ENCODE data around the gene CALML6. TPM values are rescaled to one million over a fixed set of nuclear protein-coding genes. Genes with fewer than 3 reads are reported as not detected.

The CALML6 gene
- total and polyA plus RNA-seq, 10 donors: 0.34 to 3.0 (median 0.69) TPM; not detected in 2

DNA sequence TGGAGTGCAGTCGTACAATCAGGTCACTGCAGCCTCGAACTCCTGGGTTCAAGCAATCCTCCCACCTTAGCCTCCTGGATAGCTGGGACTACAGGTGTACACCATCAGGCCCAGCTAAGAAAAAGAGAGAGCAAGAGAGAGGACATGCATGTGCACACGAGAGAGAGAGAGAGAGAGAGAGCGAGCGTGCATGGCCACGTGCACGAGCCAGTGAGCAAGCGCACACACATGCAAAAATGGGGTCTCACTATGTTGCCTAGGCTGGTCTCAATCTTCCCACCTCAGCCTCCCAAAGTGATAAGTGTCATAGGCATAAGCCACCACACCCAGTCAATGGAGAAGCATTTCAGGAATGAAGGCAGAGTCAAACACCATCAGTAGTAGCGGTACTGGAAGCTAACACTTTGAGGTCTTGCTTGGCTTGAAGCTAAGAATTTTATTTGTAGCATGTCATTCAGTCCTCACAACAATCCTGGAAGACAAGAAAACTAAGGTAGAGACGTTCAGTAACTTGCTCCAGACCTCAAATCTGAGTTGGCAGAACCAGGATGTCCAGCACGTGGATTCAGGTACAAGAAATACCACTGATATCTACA lies 38.6 kb upstream of the CALML6 start:
- Histone ChIP-seq H3K9me3 (no peaks in the 10 kb centered on the region), H3K27me3 (replicated peaks in 1 of 7) (no peaks in the 10 kb centered on the region), H3K27ac (peak overlapping the region in 2 of 8 donors; percentile 2 to 26), H3K36me3 (peaks cover 0 to 72% (median 21%) of the 10 kb centered on the region in 6 donors), H3K4me1 (peaks cover 49 to 100% (median 93%) of the 10 kb centered on the region in 6 donors), H3K4me3 (no peak overlapping the region)
- 74 to 87% (median 77%) methylated on average over 11 of the region's 11 CpGs for WGBS, 5 donors
- TF ChIP-seq POLR2A (IDR thresholded peaks at IDR 0.05) (no peak), POLR2AphosphoS5 (IDR thresholded peaks at IDR 0.05) (peak in 2 of 3 donors; percentile 27 to 34)
- TF ChIP-seq, protein P1, sequence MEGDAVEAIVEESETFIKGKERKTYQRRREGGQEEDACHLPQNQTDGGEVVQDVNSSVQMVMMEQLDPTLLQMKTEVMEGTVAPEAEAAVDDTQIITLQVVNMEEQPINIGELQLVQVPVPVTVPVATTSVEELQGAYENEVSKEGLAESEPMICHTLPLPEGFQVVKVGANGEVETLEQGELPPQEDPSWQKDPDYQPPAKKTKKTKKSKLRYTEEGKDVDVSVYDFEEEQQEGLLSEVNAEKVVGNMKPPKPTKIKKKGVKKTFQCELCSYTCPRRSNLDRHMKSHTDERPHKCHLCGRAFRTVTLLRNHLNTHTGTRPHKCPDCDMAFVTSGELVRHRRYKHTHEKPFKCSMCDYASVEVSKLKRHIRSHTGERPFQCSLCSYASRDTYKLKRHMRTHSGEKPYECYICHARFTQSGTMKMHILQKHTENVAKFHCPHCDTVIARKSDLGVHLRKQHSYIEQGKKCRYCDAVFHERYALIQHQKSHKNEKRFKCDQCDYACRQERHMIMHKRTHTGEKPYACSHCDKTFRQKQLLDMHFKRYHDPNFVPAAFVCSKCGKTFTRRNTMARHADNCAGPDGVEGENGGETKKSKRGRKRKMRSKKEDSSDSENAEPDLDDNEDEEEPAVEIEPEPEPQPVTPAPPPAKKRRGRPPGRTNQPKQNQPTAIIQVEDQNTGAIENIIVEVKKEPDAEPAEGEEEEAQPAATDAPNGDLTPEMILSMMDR (IDR thresholded peaks at IDR 0.05 in 8 of 11, conservative IDR thresholded peaks at IDR 0.05 in 3 of 11): no peak
- peak; percentile 12 for DNase-seq
- intact Hi-C loops (cut with DNase I; ENCODE audit: low total_unique reads): no loop called here

DNA sequence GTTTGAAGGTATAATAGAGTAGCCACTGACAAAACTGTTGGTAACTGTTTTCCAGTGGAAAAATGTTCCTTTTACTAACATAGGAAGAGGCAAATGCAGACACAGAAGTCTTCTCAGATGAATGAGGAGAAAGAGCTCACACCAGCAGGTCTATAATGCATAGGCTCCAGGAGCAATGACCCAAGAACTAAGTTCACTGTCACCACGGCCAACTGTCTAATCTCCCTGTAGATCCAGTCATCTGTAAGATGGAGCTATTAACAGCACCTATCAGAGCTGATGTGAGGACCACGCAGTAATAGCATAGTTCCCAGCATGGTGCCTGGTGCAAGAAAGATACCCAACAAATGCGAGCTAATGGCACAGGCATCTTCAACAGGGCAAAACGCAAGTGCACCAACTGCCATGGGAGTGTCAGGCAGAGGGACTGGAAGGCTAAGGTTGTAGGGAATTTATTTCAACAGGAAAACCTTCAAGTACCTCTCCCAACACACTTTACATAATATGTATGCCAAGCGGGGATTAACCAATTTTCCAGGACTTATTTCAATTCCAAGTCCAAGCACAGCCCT lies 37.1 kb upstream of the CALML6 start:
- no peak overlapping the region for H3K4me3 ChIP-seq
- no peak overlapping the region for H3K27ac ChIP-seq
- no peaks in the 10 kb centered on the region for H3K9me3 ChIP-seq
- H3K36me3 ChIP-seq: peaks cover 0 to 70% (median 21%) of the 10 kb centered on the region in 6 donors
- intact Hi-C loops (cut with DNase I; ENCODE audit: low total_unique reads): no loop called here
- WGBS, 5 donors: 78 to 88% (median 81%) methylated on average over 5 of the region's 5 CpGs
- H3K27me3 ChIP-seq (replicated peaks in 1 of 7): no peaks in the 10 kb centered on the region
- peak; percentile 19 for DNase-seq
- TF ChIP-seq POLR2AphosphoS5 (IDR thresholded peaks at IDR 0.05) (no peak), POLR2A (IDR thresholded peaks at IDR 0.05) (no peak)
- peaks cover 53 to 100% (median 93%) of the 10 kb centered on the region in 6 donors for H3K4me1 ChIP-seq

DNA sequence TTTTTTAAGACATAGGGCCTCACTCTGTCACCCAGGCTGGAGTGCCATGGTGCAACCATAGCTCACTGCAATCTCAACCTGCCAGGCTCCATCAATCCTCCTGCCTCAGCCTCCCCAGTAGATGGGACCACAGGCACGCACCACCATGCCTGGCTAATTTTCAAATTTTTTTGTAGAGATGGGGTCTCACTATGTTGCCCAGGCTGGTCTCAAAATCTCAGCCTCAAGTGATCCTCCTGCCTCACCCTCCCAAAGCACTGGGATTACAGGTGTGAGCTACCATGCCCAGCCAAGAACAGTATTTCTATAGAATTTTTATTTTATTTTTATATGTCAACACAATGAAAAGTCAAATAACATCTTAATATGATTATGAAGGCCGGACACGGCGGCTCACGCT lies 35.1 kb upstream of the CALML6 start:
- TF ChIP-seq, protein P1 (IDR thresholded peaks at IDR 0.05 in 8 of 11, conservative IDR thresholded peaks at IDR 0.05 in 3 of 11): no peak
- TF ChIP-seq POLR2AphosphoS5 (IDR thresholded peaks at IDR 0.05) (no peak), POLR2A (IDR thresholded peaks at IDR 0.05) (no peak)
- intact Hi-C loops (cut with DNase I; ENCODE audit: low total_unique reads): loop anchor here (10.0 kb wide), 1 partner anchor 75 kb away; no protein-coding TSS in a partner anchor
- Histone ChIP-seq H3K9me3 (no peaks in the 10 kb centered on the region), H3K27me3 (replicated peaks in 1 of 7) (no peaks in the 10 kb centered on the region), H3K36me3 (peaks cover 0 to 58% (median 15%) of the 10 kb centered on the region in 6 donors), H3K4me3 (no peak overlapping the region), H3K27ac (no peak overlapping the region), H3K4me1 (peaks cover 61 to 100% (median 98%) of the 10 kb centered on the region in 6 donors)
- peak; percentile 35 for DNase-seq
- WGBS, 5 donors: 94 to 97% (median 95%) methylated on average over 5 of the region's 5 CpGs

DNA sequence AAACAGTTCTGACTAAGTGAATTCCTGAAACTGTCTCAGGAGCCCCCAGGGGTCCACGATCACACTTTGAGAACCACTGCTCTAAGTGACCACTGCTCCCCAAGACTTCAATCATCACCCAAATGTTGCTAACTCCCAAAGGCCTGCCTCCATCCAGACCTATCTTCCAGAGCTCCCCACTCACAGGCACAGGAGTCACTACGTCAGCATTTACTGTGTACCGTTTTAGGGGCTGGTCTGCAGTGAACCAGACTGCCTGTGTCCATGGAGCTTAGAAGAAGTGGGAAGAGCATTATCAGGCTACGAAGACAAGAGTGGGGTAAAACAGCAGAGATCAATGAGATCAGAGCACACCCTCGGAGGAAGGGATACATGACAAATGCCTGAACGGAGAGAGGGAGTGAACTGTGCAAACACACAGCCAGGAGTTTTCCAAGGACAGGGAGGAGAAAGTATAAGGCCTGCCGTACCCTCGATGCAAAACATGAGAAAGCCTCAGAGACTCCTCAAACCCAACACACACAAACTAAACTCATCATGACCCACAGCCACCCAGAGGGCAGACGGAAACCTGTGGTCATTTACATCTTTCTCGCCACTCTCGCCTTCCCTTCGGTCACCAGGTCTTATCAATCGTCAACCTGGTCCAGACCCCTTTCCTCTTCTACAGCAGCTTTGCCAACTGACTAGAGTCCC lies 34.3 kb upstream of the CALML6 start:
- DNase-seq: peak; percentile 22
- intact Hi-C loops (cut with DNase I; ENCODE audit: low total_unique reads): loop anchor here (10.0 kb wide), 1 partner anchor 76 kb away; no protein-coding TSS in a partner anchor
- H3K4me1 ChIP-seq: peaks cover 64 to 100% (median 97%) of the 10 kb centered on the region in 6 donors
- H3K9me3 ChIP-seq: no peaks in the 10 kb centered on the region
- H3K27ac ChIP-seq: peak overlapping the region in 2 of 8 donors; percentile 11 to 30
- no peaks in the 10 kb centered on the region for H3K27me3 ChIP-seq (replicated peaks in 1 of 7)
- peaks cover 0 to 49% (median 11%) of the 10 kb centered on the region in 6 donors for H3K36me3 ChIP-seq
- H3K4me3 ChIP-seq: no peak overlapping the region
- 55 to 72% (median 58%) methylated on average over 13 of the region's 13 CpGs for WGBS, 5 donors
- TF ChIP-seq, protein P1 (IDR thresholded peaks at IDR 0.05 in 8 of 11, conservative IDR thresholded peaks at IDR 0.05 in 3 of 11): no peak

All from spleen (tissue), 11 donors.